ENCODE results near the gene GSTK1.

Gene GSTK1

GRCh38 chr7:143295870-143296269 lies 32.6 kb downstream of the GSTK1 start:
- no peak for DNase-seq (ENCODE audit: low read depth in 3 of 3)

GRCh38 chr7:143296686-143297085 lies 33.4 kb downstream of the GSTK1 start:
- no peak for DNase-seq (ENCODE audit: low read depth in 3 of 3)

- no peak for DNase-seq (ENCODE audit: low read depth in 3 of 3)
These were observed 36.1 kb downstream of the GSTK1 start for GRCh38 chr7:143299346-143299745.

- peak; percentile 28 to 51 (median 29) for DNase-seq (ENCODE audit: low read depth in 3 of 3)
These were observed 36.6 kb downstream of the GSTK1 start for GRCh38 chr7:143299840-143300239.

- no peak for DNase-seq (ENCODE audit: low read depth in 3 of 3)
These were observed 38.0 kb downstream of the GSTK1 start for GRCh38 chr7:143300959-143301935.

- DNase-seq (ENCODE audit: low read depth in 3 of 3): no peak
These were observed 40.5 kb downstream of the GSTK1 start for GRCh38 chr7:143303733-143304132.

GRCh38 chr7:143304938-143305337 lies 41.7 kb downstream of the GSTK1 start:
- no peak for DNase-seq (ENCODE audit: low read depth in 3 of 3)

- peak; percentile 36 to 65 (median 51) for DNase-seq (ENCODE audit: low read depth in 3 of 3)
These were observed 42.3 kb downstream of the GSTK1 start for GRCh38 chr7:143305423-143306070.

GRCh38 chr7:143308632-143309031 lies 45.4 kb downstream of the GSTK1 start:
- DNase-seq (ENCODE audit: low read depth in 3 of 3): no peak

- DNase-seq (ENCODE audit: low read depth in 3 of 3): no peak
These were observed 50.9 kb downstream of the GSTK1 start for GRCh38 chr7:143314127-143314526.

GRCh38 chr7:143315776-143316175 lies 52.5 kb downstream of the GSTK1 start, which contains the start of gene CLCN1:
TSS of gene CLCN1 (plus strand) at chr7:143316111. CDS start at chr7:143316213, 102 bp downstream.
- no peak for DNase-seq (ENCODE audit: low read depth in 3 of 3)

GRCh38 chr7:143316492-143316891 lies 53.3 kb downstream of the GSTK1 start:
- no peak for DNase-seq (ENCODE audit: low read depth in 3 of 3)

- no peak for DNase-seq (ENCODE audit: low read depth in 3 of 3)
These were observed 55.4 kb downstream of the GSTK1 start for GRCh38 chr7:143318661-143319060.
